SK-N-SH (cell line): Measurements from ENCODE around the gene PLOD1.

Source experiments
- GABPA ChIP-seq: IDR thresholded peaks from 2 replicates; pipeline ENCODE4 v1.4.0; 2012; ENCODE audit warnings: low read depth, mild to moderate bottlenecking
- MEF2A ChIP-seq: IDR thresholded peaks from 2 replicates; pipeline ENCODE4 v1.4.0; 2012; ENCODE audit warnings: low read depth, borderline replicate concordance
- MXI1 ChIP-seq: IDR thresholded peaks from 2 replicates; pipeline ENCODE4 v1.6.1; 2012; ENCODE audit warnings: mild to moderate bottlenecking, low read depth, low read length, improper control_type of control experiment
- RFX5 ChIP-seq: IDR thresholded peaks from 2 replicates; pipeline ENCODE4 v1.6.1; 2012; ENCODE audit warnings: mild to moderate bottlenecking, improper control_type of control experiment, low read length
- RXRA ChIP-seq: IDR thresholded peaks from 2 replicates; pipeline ENCODE4 v1.4.0; 2012; ENCODE audit warnings: low read depth, mild to moderate bottlenecking, borderline replicate concordance
- TAF1 ChIP-seq: IDR thresholded peaks from 2 replicates; pipeline ENCODE4 v1.6.1; 2012; ENCODE audit warnings: low read depth, mild to moderate bottlenecking, low read length, moderate library complexity, borderline replicate concordance
- TF ChIP-seq, protein P1 (sequence below): fragments of 200-600 bp; sonication (generic); IDR thresholded peaks from 2 replicates; pipeline ENCODE4 v1.6.1; 2017; ENCODE audit warnings: antibody characterized with exemption, mild to moderate bottlenecking, moderate library complexity
- TF ChIP-seq, protein P2 (sequence below): IDR thresholded peaks from 2 replicates; pipeline ENCODE4 v1.4.0; 2012; ENCODE audit warnings: low read depth, borderline replicate concordance
- TF ChIP-seq, protein P3 (sequence below): IDR thresholded peaks from 2 replicates; pipeline ENCODE4 v1.4.0; 2012; ENCODE audit warnings: low read depth, borderline replicate concordance
- TF ChIP-seq, protein P4 (sequence below): fragments of 150-350 bp; IDR thresholded peaks from 2 replicates; pipeline ENCODE4 v1.6.1; 2016; ENCODE audit warnings: mild to moderate bottlenecking, low read depth, low read length

DNA sequence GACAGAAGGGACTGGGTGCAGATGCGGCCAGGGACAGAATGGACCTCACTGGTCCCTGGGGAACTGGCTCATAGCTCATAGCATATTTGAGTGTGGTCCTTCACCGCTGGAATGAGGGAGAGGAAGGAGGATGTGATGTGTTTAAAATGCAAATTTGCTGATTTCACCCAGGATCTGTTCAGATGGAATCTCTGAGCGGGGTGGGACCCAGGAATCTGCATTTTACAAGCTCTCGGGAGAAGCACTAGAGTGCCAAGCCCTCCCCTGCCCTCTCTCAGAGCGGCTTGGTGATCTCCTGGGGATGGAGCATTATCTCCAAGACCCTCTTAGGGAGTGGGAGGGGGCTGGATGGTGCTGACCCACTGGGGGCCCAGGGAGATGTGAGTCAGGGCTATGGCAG, 22.9 kb downstream of the PLOD1 start:
- TF ChIP-seq, protein P1, sequence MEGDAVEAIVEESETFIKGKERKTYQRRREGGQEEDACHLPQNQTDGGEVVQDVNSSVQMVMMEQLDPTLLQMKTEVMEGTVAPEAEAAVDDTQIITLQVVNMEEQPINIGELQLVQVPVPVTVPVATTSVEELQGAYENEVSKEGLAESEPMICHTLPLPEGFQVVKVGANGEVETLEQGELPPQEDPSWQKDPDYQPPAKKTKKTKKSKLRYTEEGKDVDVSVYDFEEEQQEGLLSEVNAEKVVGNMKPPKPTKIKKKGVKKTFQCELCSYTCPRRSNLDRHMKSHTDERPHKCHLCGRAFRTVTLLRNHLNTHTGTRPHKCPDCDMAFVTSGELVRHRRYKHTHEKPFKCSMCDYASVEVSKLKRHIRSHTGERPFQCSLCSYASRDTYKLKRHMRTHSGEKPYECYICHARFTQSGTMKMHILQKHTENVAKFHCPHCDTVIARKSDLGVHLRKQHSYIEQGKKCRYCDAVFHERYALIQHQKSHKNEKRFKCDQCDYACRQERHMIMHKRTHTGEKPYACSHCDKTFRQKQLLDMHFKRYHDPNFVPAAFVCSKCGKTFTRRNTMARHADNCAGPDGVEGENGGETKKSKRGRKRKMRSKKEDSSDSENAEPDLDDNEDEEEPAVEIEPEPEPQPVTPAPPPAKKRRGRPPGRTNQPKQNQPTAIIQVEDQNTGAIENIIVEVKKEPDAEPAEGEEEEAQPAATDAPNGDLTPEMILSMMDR = no peak
- TF ChIP-seq RXRA (no peak), TAF1 (no peak), RFX5 (no peak), GABPA (no peak), MXI1 (no peak), MEF2A (no peak)
- TF ChIP-seq, protein P2, sequence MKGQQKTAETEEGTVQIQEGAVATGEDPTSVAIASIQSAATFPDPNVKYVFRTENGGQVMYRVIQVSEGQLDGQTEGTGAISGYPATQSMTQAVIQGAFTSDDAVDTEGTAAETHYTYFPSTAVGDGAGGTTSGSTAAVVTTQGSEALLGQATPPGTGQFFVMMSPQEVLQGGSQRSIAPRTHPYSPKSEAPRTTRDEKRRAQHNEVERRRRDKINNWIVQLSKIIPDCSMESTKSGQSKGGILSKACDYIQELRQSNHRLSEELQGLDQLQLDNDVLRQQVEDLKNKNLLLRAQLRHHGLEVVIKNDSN = no peak
- TF ChIP-seq, protein P3, sequence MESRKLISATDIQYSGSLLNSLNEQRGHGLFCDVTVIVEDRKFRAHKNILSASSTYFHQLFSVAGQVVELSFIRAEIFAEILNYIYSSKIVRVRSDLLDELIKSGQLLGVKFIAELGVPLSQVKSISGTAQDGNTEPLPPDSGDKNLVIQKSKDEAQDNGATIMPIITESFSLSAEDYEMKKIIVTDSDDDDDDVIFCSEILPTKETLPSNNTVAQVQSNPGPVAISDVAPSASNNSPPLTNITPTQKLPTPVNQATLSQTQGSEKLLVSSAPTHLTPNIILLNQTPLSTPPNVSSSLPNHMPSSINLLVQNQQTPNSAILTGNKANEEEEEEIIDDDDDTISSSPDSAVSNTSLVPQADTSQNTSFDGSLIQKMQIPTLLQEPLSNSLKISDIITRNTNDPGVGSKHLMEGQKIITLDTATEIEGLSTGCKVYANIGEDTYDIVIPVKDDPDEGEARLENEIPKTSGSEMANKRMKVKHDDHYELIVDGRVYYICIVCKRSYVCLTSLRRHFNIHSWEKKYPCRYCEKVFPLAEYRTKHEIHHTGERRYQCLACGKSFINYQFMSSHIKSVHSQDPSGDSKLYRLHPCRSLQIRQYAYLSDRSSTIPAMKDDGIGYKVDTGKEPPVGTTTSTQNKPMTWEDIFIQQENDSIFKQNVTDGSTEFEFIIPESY = no peak
- TF ChIP-seq, protein P4, sequence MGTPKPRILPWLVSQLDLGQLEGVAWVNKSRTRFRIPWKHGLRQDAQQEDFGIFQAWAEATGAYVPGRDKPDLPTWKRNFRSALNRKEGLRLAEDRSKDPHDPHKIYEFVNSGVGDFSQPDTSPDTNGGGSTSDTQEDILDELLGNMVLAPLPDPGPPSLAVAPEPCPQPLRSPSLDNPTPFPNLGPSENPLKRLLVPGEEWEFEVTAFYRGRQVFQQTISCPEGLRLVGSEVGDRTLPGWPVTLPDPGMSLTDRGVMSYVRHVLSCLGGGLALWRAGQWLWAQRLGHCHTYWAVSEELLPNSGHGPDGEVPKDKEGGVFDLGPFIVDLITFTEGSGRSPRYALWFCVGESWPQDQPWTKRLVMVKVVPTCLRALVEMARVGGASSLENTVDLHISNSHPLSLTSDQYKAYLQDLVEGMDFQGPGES = no peak
